ENCODE measurements around the gene MGME1. TPM values are rescaled to one million over a fixed set of nuclear protein-coding genes. Genes with fewer than 3 reads are reported as not detected.

The MGME1 gene
- total RNA-seq, 4 donors from 2014 or later: 16.1 to 38.0 (median 19.0) TPM

DNA sequence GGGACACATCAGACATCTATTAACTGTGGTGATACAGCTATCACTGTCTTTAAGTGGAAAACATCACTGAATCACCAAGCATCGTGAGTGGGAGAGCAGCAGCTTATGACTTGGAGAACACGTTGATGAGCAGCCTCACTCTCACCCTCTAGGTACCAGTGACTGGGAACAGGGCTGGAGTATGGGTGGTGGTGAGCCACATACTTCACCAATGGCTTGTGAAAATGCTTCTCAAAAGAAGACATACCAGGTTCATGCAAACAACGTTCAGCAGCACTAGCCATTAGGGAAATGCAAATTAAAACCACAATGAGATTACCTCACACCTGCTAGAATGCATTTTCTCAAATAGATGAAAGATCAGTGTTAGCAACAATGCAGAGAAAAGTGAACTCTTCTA, 25.5 kb upstream of the MGME1 start:
- Histone ChIP-seq H3K27ac (no peak overlapping the region), H3K9me3 (no peaks in the 10 kb centered on the region), H3K4me1 (peaks cover 0 to 15% (median 12%) of the 10 kb centered on the region in 4 donors), H3K27me3 (no peaks in the 10 kb centered on the region), H3K36me3 (peaks cover 0 to 70% (median 0%) of the 10 kb centered on the region in 3 donors), H3K4me3 (no peak overlapping the region)
- no peak for DNase-seq
- TF ChIP-seq POLR2A (IDR thresholded peaks at IDR 0.05): no peak
- TF ChIP-seq CTCF (IDR thresholded peaks at IDR 0.05): no peak

GRCh38 chr20:17944854-17945474, 23.9 kb upstream of the MGME1 start:
- Histone ChIP-seq H3K36me3 (peaks cover 0 to 86% (median 5%) of the 10 kb centered on the region in 3 donors), H3K27ac (no peak overlapping the region), H3K9me3 (no peaks in the 10 kb centered on the region), H3K4me1 (no peaks in the 10 kb centered on the region), H3K27me3 (no peaks in the 10 kb centered on the region), H3K4me3 (no peak overlapping the region)
- no peak for DNase-seq
- TF ChIP-seq POLR2A (IDR thresholded peaks at IDR 0.05) (no peak), CTCF (IDR thresholded peaks at IDR 0.05) (no peak)

DNA sequence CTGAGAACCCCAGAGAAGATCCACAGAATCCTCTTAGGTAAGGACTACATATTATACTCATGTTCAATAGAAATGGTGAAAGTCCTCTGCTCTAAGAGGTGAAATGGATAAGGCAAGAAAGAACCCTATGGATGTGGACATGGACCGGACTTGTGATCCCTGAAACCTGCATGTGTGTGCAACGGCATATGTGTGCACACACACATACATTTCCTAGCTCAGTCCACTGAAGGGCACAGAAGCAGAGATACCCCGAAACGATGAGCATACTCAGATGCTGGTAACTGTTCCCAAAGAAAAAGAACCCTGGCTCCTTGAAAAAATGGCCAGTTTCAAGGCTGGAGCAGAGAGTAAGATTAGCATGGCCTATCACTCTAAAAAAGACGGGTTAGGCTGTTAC, 22.8 kb upstream of the MGME1 start:
- Histone ChIP-seq H3K27ac (no peak overlapping the region), H3K36me3 (peaks cover 0 to 95% (median 5%) of the 10 kb centered on the region in 3 donors), H3K4me3 (no peak overlapping the region), H3K9me3 (no peaks in the 10 kb centered on the region), H3K4me1 (no peaks in the 10 kb centered on the region), H3K27me3 (no peaks in the 10 kb centered on the region)
- DNase-seq: no peak
- TF ChIP-seq POLR2A (IDR thresholded peaks at IDR 0.05): no peak
- TF ChIP-seq CTCF (IDR thresholded peaks at IDR 0.05): no peak

DNA sequence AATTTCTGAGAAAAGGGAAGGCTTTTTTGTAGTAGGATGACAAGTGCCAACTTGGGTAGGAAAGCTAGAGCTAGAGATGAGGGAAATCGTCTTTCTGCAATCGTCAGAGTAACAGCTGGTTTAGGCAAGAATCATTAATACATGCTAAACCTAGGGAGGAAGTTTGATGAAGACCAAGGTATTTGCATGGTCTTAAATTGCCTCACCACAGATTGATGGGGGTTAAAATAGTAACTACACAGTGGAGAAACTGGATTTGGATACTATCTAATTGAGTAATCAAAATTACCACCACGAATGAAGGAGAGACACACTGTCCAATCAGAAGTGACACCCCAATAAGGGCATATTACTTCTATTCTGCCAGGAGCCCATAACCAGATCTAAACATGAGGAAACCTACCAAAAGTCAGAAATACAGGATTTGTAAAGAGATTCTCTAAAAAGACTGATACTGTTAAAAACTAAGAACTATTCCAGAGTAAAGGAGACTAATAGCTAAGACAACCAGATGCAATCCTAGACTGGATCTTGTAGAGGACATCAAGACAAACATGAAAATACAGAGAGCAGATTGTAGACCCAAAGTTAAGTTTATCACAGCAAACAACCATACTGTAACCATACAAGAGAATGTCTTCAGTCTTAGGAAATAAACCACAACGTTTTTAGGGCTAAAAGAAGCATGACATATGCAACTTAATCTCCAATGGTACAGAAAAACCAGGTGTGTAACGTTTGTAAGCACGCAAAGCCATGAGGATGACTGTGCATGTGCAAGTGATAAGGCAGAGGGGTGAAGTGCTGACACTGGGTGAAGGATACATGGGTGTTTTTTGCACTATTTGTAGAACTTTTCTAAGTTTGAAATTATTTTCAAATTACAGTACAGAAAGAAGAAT, 22.0 kb upstream of the MGME1 start:
- no peak for TF ChIP-seq CTCF (IDR thresholded peaks at IDR 0.05)
- TF ChIP-seq POLR2A (IDR thresholded peaks at IDR 0.05): no peak
- DNase-seq: no peak
- no peaks in the 10 kb centered on the region for H3K27me3 ChIP-seq
- H3K9me3 ChIP-seq: no peaks in the 10 kb centered on the region
- no peak overlapping the region for H3K27ac ChIP-seq
- no peak overlapping the region for H3K4me3 ChIP-seq
- no peaks in the 10 kb centered on the region for H3K4me1 ChIP-seq
- peaks cover 0 to 95% (median 5%) of the 10 kb centered on the region in 3 donors for H3K36me3 ChIP-seq

DNA sequence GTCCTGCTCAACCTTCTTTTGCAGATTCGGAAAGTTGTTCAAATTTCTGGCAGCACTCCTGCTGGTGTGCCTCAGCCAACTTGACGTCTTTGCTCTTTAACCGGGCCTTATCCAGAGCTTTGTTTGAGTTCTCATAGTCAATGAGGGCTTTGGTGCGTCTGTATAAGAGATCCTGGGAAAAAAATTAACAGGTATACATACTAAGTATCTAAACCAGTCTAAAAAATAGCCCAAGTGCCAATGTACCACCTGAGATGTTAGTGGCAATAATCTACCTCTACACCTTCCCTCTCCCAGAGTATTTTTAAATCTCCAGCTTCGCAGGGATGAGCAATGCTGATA, 21.4 kb upstream of the MGME1 start:
- H3K36me3 ChIP-seq: peaks cover 0 to 95% (median 5%) of the 10 kb centered on the region in 3 donors
- no peak for DNase-seq
- no peak overlapping the region for H3K4me3 ChIP-seq
- TF ChIP-seq CTCF (IDR thresholded peaks at IDR 0.05) (no peak), POLR2A (IDR thresholded peaks at IDR 0.05) (no peak)
- no peaks in the 10 kb centered on the region for H3K27me3 ChIP-seq
- no peaks in the 10 kb centered on the region for H3K4me1 ChIP-seq
- H3K27ac ChIP-seq: no peak overlapping the region
- H3K9me3 ChIP-seq: no peaks in the 10 kb centered on the region

Measured in Peyer's patch (tissue), 4 donors.